Brain microvascular endothelial cell (primary cell): ENCODE results near the gene GPR78.
"Not testable (repeated sequence)": the region's sequence is repeated elsewhere in the genome, so short reads cannot be mapped to it uniquely, and the experiment has no call there.

ENCODE experiments used
- DNase-seq: peaks from one replicate; pipeline ENCODE4 v3.0.0-alpha.2; 2020
- H3K27ac ChIP-seq: fragments of 250-450 bp; sonication (Bioruptor Pico); 2 replicates; pipeline ENCODE4 v1.5.1; 2020; ENCODE audit warnings: mild to moderate bottlenecking, moderate library complexity
- H3K27me3 ChIP-seq: fragments of 250-450 bp; sonication (Bioruptor Pico); replicated peaks from 2 replicates; pipeline ENCODE4 v1.5.1; 2020; ENCODE audit warnings: mild to moderate bottlenecking
- H3K36me3 ChIP-seq: fragments of 250-450 bp; sonication (Bioruptor Pico); replicated peaks from 2 replicates; pipeline ENCODE4 v1.5.1; 2020; ENCODE audit warnings: mild to moderate bottlenecking
- H3K4me3 ChIP-seq: 2 replicates; pipeline ENCODE4 v1.5.1; 2011; ENCODE audit warnings: low read depth, mild to moderate bottlenecking, control low read depth, low read length, moderate library complexity
- in situ Hi-C: cut with HindIII; loops from 2 replicates; pipeline ENCODE4 v1.10.0; 2017; ENCODE audit warnings: low sequenced_read_pairs, low pct_ligation_motif_present

The GPR78 gene

GRCh38 chr4:8635897-8636554 is 55.8 kb downstream of the GPR78 start:
- H3K27ac ChIP-seq, H3K36me3 ChIP-seq, in situ Hi-C loops, H3K4me3 ChIP-seq, DNase-seq, H3K27me3 ChIP-seq: not testable (repeated sequence)
